Transverse colon (tissue), 4 donors: ENCODE measurements around the gene HIVEP3.

Source experiments
- EP300 ChIP-seq: sonication (generic); formaldehyde crosslinking; IDR thresholded peaks from one replicate; pipeline ENCODE4 v1.6.1; 2017; ENCODE audit warnings: antibody characterized with exemption, low read depth
- POLR2A ChIP-seq: fragments of 450-650 bp; IDR thresholded peaks from one replicate; pipeline ENCODE4 v1.6.1; 2016; ENCODE audit warnings: antibody characterized with exemption, mild to moderate bottlenecking, moderate library complexity
- POLR2AphosphoS5 ChIP-seq, 3 donors: sonication (generic); formaldehyde crosslinking; IDR thresholded peaks; one replicate each; pipeline ENCODE4 v1.6.1; 2016; ENCODE audit warnings: antibody characterized with exemption in 3 of 3
- TF ChIP-seq, protein P1 (sequence below), 5 experiments: fragments of 200-600 bp in 3 of 5; fragments of 450-650 bp in 2 of 5; sonication (generic) in 3 of 5; IDR thresholded peaks; 1 replicate in 2 of 5; 2 replicates in 3 of 5; pipeline ENCODE4 v1.5.1; 2016 to 2017; ENCODE audit warnings: antibody characterized with exemption in 5 of 5, inconsistent platforms in 3 of 5, mild to moderate bottlenecking in 2 of 5, moderate library complexity in 1 of 5

DNA sequence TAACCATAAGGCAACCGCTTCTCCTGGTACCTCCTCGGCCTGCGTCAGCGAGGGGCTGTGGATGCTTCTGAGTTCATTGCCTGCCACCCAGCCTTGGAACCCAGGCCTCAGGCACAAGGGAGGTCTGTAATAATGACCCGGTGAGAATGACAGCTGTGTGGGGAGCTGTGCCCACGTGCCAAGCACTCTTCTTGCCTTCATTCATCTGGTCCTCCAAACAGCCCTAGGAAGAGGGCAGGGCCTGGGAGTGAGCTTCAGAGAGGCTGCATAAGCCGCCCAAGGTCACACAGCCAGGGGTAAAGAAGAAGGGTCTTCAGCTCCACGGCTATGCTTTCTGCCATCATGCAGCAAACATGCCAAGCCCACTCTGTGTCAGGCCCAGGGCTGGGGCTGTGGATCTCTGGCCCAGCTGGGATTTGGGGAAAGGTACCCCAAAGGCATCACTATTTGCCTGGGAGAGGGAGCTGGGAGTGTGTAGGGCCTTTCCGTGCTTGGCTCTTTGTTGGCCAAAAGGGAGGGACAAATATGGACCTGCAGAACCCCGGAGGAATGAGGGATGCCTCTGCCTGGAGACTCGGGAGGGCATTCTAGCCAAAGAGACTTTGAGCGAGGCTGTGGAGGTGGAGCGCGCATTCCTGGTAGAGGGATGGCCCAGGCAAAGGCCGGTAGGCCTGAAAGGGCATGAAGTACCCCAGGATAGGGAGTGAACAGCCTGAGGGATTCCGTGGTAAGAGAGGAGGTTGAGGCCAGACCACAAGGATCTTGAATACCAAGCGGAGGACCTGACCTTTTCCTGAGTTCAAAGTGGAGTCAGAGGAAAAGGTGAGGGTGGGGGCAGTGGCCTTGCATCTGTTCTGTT, 424.1 kb downstream of the HIVEP3 start:
- TF ChIP-seq, protein P1, sequence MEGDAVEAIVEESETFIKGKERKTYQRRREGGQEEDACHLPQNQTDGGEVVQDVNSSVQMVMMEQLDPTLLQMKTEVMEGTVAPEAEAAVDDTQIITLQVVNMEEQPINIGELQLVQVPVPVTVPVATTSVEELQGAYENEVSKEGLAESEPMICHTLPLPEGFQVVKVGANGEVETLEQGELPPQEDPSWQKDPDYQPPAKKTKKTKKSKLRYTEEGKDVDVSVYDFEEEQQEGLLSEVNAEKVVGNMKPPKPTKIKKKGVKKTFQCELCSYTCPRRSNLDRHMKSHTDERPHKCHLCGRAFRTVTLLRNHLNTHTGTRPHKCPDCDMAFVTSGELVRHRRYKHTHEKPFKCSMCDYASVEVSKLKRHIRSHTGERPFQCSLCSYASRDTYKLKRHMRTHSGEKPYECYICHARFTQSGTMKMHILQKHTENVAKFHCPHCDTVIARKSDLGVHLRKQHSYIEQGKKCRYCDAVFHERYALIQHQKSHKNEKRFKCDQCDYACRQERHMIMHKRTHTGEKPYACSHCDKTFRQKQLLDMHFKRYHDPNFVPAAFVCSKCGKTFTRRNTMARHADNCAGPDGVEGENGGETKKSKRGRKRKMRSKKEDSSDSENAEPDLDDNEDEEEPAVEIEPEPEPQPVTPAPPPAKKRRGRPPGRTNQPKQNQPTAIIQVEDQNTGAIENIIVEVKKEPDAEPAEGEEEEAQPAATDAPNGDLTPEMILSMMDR (IDR thresholded peaks at IDR 0.05) = no peak
- TF ChIP-seq POLR2A = no peak
- no peak for TF ChIP-seq POLR2AphosphoS5 (IDR thresholded peaks at IDR 0.05)
- TF ChIP-seq EP300 = no peak
